ENCODE measurements around the gene LIN54.
"Not testable (repeated sequence)": the region's sequence is repeated elsewhere in the genome, so short reads cannot be mapped to it uniquely, and the experiment has no call there.

LIN54 gene

DNA sequence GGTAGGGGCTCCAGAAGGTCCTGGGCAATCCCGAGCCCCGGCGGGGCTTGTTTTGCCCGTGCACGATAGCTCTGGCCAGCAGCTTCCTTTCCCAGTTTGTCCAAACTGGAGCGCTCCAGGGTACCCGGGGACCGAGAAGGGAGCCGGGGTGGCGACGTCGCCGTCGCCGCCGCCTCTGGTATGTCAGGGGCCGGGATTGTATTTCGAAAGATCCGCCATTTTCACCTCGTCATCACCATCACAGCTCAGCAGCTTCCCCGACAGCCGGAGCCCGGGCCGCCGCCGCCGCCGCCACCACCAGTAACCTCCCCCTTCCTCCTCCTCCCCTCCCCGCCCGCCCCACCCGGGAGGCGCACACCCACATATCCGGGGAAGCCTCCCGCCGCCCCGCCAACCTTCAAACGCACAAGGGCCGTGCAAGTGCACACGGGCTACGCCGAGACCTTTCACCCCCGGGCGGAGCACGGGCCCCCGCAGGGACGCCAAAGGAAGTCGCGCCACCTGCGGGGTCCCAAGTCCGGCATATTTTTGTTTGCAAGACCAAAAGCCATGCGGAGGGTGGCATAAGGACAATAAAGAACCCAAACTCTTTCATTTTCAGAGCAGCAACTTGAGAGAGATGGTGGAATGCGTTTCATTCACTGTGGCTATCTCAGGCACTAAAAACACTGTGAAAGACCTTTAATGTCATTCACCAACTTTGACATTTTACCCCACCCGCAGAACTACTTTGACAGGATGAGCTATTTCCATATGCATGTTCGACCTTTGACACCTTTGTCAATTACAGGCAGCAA, at the start of gene LIN54:
TSS of gene LIN54 (minus strand) at position 302 of the 797 bp plus-strand sequence. CDS start 25,979 bp downstream, outside the sequence.
- DNase-seq (ENCODE audit: low read depth in 2 of 2) = peak; percentile 75 to 86

DNA sequence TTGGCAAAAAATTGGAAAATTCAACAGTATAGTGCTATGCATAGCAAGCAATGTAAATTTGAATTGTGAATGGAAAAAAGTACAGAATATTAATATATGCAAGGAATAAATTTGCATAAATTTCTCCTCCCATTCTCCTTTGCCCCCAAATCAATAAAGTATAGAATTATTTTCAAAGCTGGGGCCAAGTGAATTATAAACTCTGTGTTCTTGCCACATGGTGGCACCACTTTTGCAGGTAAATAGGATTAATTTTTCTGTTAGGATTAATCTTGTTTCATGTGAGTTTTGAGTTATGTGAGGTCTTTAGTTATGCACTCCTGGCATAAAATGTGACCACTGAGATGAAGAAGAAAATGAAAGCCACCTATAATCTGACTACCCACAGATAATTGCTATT, 44.3 kb upstream of the LIN54 start:
- no peak for DNase-seq (ENCODE audit: low read depth in 2 of 2)

DNA sequence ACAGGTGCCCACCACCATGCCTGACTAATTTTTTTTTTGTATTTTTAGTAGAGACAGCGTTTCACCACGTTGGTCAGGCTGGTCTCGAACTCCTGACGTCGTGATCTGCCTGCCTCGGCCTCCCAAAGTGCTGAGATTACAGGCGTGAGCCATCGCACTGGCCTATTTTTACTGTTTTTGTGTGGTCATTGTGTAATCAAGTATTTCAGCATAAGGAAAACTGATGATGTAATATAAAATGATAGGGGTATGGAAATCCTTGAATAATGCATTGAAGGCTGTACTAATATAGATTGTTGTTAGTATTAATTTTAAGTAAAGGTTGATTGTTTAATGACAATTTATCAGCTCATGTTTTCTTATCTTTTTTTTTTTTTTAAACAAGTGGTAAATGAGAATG, 38.2 kb upstream of the LIN54 start:
- not testable (repeated sequence) for DNase-seq (ENCODE audit: low read depth in 2 of 2)

DNA sequence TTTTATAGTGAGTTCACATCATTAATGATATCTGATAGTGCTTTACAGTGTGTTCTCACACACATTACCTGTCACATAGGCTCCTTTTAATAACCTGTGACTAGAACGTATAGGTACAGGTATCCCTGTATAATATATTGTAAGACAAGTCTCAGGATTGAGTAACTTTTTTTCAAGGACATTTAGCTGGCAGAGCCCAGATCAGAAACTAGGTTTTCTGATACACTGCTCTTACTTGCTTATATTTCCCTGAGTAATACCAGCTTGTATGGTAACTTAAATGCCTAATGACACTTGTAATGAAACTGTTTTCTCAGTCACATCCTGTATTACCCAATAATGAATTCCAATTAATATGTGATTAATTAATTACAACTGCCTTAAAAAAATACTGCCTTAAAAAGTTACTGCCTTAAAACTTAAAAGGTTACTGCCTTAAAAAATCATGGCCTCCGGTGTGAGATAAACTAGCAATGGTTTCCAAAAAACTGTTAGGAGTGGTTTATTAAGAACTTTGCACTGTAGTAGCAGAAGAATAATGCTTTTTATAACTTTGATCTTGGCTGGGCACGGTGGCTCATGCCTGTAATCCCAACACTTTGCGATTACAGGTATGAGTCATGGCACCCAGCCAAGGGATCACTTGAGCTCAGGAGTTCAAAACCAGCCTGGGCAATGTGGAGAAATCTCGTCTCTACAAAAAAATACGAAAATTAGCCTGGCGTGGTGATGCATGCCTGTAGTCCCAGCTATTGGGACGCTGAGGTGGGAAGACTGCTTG, 36.3 kb upstream of the LIN54 start:
- DNase-seq (ENCODE audit: low read depth in 2 of 2) = no peak

DNA sequence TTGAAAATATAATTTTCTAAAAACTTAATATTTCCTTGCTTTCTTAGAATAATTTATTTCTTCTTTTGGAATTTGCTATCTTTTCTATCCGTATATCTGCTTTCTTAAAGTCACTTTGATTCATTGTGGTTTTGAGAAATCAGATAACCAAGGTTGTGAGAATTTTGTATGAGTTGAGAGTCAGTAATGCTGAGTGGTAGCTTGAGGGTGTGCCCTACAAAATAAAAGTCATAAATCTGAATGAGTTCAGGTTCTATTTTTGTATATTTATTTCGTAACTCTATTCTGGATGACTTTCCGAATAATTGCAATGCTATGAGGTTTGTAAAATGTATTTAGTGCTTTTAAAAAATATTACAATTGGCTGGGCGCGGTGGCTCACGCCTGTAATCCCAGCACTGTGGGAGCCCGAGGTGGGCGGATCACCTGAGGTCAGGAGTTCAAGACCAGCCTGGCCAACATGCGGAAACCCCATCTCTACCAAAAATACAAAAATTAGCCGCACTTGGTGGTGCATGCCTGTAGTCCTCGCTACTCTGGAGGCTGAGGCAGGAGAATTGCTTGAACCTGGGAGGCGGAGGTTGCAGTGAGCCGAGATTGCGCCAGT, 33.3 kb upstream of the LIN54 start:
- no peak for DNase-seq (ENCODE audit: low read depth in 2 of 2)

DNA sequence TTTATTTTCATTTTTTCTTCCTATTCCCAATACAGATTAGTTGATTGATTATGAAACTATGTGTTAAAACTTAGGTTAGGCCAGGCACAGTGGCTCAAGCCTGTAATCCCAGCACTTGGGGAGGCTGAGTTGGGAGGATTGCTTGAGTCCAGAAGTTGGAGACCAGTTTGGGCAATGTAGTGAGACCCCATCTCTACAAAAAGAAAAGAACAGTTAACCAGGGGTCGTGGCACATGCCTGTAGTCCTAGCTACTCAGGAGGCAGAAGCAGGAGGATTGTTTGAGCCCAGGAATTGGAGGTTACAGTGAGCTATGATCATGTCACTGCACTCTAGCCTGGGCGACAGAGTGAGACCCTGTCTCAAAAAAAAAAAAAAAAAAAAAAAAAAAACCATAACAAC, 32.5 kb upstream of the LIN54 start:
- DNase-seq (ENCODE audit: low read depth in 2 of 2) = not testable (repeated sequence)

DNA sequence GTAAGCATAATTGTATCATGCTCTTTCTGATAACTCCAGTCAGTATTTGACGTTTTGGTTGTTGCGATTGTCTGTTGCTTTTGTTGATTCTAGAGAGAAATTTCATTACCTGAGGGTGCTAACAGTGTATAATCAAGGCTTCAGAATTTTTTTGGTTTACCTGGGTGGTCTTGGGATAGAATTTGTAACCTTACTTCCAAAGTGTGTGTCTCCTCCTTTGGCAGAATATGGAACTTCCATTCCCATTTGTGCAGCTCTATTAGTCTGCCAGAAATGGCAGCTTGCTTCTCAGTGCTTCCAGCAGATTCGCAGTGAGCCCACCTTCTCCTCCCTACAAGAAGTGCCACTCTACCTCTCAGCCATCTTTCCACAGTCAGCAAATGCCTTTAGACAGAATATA, 29.6 kb upstream of the LIN54 start:
- no peak for DNase-seq (ENCODE audit: low read depth in 2 of 2)

DNA sequence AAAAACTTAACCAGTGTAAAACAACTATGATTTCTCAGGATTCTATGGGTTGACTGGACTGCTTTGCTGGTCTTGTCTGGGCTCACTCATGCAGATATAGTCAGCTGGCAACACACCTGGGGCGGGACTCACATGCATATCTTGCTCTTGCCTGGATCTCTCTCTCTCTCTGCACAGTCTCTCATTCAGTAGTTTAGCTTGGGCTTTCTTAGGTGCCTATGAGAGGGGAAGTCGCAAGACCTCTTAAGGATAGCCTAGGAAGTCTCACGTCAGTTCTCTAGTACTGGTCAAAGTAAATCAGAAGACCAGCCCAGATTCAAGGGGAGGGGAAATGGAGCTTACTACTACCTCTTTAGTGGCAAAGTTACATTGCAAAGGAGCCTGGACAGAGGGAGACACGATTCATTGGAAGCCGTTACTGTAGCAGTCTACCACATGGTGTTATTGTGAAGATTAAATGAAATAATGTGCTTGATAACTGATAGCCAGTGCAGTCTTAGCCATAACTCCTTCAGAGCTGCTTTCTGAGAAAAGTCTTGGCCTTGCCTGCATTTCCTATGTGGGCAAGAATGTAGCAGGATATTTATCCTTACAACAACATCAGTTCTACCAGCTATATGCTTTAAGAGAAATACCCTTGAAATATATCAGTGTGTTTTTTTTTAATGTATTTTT, 26.5 kb upstream of the LIN54 start:
- no peak for DNase-seq (ENCODE audit: low read depth in 2 of 2)

DNA sequence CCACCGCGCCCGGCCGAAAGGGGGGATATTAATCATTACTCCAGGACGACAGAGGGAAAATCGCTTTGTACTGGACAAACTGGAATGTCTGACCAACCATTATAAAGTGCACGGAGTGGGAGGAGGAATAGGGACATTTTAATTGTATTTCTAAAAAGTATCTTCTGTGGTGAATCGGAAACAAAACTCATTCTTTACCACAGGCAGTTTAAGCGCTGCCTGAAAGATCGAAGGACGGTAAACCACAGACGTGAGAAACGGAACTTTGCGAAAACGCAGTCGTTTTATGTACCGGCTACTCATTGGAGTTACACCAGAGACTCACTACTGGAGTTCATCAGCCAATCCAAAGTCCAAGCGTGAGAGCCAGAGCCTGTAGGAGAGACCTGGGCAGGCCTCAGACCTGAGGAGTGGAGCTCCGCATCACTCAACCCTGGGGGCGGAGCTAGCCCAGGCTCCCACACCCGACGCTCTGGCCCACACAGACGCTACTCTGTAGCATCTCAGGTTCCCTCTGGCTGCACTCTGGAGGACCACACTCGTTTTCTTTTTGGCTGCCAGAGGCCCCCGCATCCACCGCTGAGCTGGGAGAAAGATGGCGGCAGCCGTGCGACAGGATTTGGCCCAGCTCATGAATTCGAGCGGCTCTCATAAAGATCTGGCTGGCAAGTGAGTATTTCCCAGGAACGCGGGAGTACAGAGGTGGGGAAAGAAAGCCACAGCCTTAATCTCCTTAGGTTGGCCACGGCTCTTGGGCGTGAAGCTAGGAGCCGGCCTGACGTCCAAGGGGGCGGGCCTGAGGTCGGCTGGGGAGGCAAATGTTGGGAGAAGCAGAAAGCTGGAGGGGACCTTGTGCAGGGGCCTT, 24.2 kb upstream of the LIN54 start, which contains the start of gene COPS4:
TSS of gene COPS4 (plus strand) at position 554 of the 865 bp plus-strand sequence. CDS start at position 596, 42 bp downstream.
- peak; percentile 93 to 97 for DNase-seq (ENCODE audit: low read depth in 2 of 2)

DNA sequence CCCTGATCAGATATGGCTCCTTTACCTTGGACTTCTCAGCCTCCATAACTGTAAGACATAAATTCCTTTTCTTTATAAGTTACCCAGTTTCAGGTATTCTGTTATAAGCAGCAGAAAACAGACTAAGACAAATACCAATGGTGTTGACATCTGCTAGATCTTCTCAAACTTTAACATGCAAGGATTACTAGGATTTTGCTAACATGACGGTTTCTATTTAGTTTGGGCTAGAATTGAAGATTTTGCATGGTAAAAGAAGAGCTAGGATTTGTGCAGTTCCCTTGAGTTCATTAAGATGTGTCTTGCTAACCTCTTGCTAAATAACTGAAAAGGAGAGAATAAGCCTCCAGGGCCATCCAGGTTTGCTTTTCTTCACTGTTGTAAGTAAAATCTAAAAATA, 19.1 kb upstream of the LIN54 start:
- DNase-seq (ENCODE audit: low read depth in 2 of 2) = no peak

DNA sequence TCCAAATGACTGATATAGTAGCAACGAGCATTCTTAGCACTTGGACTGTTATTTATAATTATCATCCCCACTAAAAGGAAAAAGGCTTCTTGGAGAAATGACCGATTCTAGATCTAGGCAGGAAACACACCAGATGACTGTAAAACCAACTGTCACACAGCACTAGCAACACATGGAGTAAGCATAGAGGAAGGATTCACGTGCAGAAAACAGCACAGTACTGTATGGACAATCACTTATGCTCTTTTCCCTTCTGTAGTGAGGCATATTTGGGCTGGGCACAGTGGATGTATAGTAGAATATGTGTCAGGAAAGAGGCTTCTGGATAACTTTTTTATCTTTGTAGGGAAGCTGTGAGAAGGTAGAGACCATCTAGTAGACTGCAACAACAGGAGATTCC, 18.4 kb upstream of the LIN54 start:
- DNase-seq (ENCODE audit: low read depth in 2 of 2) = no peak

DNA sequence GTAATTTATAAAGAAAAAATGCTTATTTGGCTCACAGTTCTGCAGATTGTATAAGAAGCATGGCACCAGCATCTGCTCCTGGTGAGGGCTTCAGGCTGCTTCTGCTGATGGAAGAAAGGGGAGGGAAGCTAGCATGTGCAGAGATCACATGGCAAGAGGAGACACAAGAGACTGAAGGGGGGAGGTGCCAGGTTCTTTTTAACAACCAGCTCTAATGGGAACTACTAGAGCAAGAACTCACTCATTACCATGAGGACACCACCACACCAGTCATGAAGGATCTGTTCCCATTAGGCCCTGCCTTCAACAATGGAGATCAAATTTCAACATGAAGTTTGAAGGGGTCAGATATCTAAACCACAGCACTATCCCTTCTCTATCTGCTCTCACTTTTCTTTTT, 14.9 kb upstream of the LIN54 start:
- no peak for DNase-seq (ENCODE audit: low read depth in 2 of 2)

DNA sequence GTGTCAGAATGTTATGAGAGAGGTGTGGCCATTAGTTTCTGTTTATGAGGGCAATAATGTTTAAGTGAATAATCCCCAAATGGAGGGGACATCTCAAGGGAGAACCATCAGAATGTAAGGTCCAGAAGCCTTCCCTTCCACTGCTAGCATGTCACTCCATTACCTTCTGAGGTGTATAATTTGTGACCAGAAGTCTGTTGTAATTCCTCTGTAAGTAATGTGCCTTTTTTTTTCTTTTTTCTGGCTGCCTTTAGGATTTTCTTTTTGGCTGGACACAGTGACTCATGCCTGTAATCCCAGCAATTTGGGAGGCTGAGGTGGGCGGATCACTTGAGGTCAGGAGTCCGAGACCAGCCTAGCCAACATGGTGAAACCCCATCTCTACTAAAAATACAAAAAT, 13.6 kb upstream of the LIN54 start:
- no peak for DNase-seq (ENCODE audit: low read depth in 2 of 2)

DNA sequence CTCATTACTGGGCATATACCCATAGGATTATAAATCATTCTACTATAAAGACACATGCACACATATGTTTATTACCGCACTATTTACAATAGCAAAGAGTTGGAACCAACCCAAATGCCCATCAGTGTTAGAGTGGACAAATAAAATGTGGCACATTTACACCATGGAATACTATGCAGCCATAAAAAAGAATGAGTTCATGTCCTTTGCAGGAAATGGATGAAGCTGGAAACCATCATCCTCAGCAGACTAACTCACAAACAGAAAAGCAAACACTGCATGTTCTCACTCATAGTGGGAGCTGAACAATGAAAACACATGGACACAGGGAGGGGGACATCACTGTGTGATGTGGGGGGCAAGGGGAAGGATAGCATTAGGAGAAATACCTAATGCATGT, 13.0 kb upstream of the LIN54 start:
- not testable (repeated sequence) for DNase-seq (ENCODE audit: low read depth in 2 of 2)

DNA sequence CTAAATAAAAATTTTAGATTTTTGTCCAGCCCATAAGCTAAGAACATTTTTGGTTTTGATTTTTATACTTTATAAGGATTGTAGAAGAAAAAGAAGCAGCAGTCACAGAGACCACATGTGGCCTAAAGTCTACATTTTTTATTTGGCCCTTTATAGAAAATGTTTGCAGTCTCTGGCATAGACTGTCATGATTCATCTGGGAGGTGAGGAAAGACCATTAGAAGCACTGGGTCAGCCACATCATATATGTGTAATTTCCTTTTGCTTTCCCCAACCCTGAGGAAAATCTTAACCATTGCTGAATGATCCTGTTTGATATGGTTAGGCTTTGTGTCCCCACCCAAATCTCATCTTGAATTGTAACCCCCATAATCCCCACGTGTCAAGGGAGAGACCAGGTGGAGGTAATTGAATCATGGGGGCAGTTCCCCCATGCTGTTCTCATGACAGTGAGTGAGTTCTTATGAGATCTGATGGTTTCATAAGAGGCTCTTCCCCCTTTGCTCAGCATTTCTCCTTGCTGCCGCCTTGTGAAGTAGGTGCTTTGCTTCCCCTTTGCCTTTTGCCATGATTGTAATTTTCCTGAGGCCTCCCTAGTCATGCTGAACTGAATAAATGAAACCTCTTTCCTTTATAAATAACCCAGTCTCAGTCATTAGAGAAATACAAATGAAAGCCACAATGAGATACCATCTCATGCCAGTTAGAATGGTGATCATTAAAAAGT, 12.3 kb upstream of the LIN54 start:
- no peak for DNase-seq (ENCODE audit: low read depth in 2 of 2)

DNA sequence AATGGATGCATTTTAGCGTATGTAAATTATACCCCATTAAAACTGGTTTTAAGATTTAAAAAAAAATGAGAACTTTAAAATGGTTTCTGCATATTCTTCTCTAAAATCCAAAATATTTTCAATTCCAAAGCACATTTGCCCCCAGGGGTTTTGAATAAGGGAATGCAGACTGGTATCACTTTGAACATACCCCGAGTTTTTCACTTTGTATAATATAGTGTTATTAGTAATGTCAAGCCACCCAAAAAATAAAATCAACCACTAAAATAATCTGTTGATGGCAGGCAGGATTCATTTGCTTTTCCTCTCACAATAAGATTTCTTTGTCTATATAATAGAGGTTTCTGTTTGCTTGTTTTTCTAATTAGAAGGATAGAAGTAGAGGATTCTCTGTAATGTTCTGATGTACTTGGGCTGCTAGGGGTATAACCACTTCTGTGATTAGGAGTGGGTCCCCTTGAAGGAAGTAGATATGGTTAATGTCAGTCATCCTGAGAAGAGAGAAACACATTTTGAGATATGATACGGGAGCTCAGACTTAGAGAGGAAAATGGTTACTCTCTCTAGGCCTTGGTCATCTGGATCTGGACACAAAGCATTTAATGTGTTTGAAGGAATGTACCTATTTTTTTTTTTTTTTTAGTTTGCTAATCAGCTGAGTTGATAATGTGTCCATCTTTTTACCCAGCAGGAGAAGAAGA, 9.3 kb upstream of the LIN54 start:
- DNase-seq (ENCODE audit: low read depth in 2 of 2) = no peak

DNA sequence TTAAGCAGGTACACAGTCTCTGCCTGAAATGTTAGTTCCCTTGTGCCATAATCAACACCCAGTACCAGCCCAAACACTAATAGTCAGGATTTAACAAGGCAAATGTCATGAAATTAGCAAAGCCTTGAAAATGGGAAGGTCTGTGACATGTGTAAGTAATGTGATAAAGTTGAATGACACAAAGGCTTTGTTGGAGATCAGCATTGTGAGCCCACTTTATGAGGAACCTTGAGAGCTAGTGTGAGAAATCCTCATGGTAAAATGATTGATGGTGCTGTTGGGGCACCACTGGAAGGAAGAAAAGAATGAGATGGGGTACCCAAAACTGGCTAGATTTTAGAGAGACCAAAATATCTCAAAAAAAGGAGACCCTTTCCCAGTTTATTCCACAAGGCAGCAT, 3.3 kb upstream of the LIN54 start:
- no peak for DNase-seq (ENCODE audit: low read depth in 2 of 2)

DNA sequence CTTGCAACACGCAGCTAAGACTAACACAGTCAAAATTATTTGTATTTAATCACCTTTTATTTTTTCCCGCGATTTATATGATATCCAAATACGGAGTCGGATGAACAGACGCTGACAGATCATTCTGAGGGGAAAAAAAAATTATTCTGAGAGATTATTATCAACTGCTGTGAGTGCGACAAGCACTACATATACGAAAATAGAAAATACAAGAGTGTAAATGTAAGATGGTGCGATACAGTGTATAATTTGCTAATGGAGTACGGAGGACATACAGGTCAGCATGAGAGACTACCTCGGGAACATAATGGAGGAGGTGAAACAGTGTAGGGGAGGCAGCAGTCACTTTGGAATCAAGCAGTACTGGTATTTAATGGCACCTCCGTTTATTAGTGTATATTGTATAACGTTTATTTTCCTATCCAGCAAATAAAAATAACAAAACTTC, 2.8 kb upstream of the LIN54 start:
- DNase-seq (ENCODE audit: low read depth in 2 of 2) = no peak

DNA sequence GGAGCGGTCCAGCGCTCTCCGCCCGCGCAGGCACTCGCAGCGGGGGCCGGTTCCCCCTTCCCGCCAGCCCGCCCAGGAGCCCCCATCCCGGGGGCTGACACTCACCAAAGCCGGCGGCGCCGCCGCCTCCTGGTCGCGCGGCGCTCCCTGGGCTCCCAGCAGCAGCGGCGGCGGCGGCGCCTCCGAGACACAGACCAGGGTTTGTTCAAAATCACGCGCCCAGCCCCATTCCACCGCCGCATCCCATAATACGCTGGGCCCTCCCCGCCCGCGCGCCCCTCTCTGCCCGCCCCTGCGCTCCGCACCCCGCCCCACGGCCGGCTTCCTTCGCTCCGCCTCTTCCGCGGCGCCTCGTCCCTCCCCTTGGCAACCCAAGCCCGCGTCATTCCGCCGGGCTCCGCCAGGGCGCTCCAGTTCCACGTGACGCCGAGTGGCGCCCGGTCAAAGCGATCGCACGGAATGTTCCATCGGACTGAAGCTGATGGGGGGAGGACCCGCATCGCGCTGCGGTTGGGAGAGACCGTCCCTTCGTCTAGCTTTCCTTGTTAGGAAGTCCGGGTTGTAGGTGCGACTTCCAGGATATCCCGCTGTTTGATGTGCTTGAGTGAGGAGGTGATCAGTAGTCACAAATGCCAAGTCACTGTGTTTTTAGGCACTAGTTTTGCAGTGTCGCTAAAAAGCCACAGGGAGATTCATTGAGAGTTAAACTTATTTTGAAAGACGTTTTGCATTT, 2.2 kb upstream of the LIN54 start:
- DNase-seq (ENCODE audit: low read depth in 2 of 2) = peak; percentile 90 to 95
